Measurements from ENCODE around the gene PSPH.
"Not testable (repeated sequence)": the region's sequence is repeated elsewhere in the genome, so short reads cannot be mapped to it uniquely, and the experiment has no call there.

PSPH gene

GRCh38 chr7:56051339-56052191 lies at the start of gene PSPH, which contains the start of gene CCT6A:
Gene PSPH, minus strand, starts transcription at chr7:56051444. Its CDS starts 30,232 bp downstream, at chr7:56021212.
Gene CCT6A, plus strand, starts transcription at chr7:56051765. Its CDS starts 84 bp downstream, at chr7:56051849.
- Mint-ChIP-seq H3K36me3 (peaks cover 7% of the 10 kb centered on the region), H3K4me1 (ENCODE audit: low read depth) (peaks cover 44% of the 10 kb centered on the region), H3K4me3 (peak within 1 kb of the TSS; percentile 99)

GRCh38 chr7:56099653-56100052 lies 48.4 kb upstream of the PSPH start:
- no peak overlapping the region for H3K27ac Mint-ChIP-seq
- H3K4me3 Mint-ChIP-seq = no peak overlapping the region
- peaks cover 11% of the 10 kb centered on the region for H3K36me3 Mint-ChIP-seq
- peaks cover 15% of the 10 kb centered on the region for H3K4me1 Mint-ChIP-seq (ENCODE audit: low read depth)
- H3K9me3 Mint-ChIP-seq (ENCODE audit: low read depth) = no peaks in the 10 kb centered on the region
- no peaks in the 10 kb centered on the region for H3K27me3 Mint-ChIP-seq

More at GRCh38 chr7:56051339-56052191, at the start of gene PSPH, which contains the start of gene CCT6A:
- Mint-ChIP-seq H3K27me3 (no peaks in the 10 kb centered on the region), H3K27ac (peak within 1 kb of the TSS; percentile 98), H3K9me3 (ENCODE audit: low read depth) (no peaks in the 10 kb centered on the region)

DNA sequence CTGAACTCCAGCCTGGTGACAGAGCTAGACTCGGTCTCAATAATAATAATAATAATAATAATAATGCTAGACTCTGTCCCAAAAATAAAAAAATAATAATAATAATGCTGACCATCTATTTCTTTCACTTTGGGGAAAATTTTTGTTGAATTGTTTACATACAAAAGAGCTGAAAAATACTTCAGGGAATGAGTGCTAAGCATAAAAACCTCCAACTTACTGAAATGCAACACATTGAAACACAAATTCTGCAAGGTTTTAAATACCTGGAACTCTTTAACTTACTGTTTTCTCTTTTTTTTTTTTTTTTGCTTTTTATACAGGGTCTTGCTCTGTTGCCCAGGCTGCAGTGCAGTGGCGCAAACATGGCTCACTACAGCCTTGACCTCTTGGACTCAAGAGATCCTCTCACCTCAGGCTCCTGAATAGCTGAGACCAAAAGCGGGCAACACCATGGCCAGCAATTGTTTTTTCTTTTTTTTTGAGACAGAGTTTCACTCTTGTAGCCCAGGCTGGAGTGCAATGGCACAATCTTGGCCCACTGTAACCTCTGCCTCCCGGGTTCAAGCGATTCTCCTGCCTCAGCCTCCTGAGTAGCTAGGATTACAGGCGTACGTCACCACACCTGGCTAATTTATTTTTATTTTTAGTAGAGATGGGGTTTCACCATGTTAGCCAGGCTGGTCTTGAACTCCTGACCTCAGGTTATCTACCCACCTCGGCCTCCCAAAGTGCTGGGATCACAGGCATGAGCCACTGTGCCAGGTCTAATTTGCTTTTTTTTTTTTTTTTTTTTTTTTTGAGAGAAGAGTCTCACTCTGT lies 47.2 kb upstream of the PSPH start:
- not testable (repeated sequence) for H3K4me3 Mint-ChIP-seq; H3K9me3 Mint-ChIP-seq (ENCODE audit: low read depth); H3K36me3 Mint-ChIP-seq; H3K27me3 Mint-ChIP-seq; H3K27ac Mint-ChIP-seq; H3K4me1 Mint-ChIP-seq (ENCODE audit: low read depth)

DNA sequence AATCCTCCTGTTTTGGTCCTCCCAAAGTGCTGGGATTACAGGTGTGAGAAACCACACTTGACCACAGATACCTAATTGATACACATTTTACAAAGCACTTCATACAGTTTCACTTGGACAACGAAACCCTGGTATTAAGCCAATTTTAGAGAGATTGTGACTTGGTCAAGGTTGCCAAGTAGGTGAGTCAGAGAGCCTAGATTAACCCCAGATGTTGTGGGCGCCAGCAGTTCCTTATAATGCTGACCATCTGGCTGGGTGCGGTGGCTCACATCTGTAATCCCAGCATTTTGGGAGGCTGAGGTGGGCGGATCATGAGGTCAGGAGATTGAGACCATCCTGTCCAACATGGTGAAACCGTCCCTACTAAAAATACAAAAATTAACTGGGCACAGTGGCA lies 46.5 kb upstream of the PSPH start:
- Mint-ChIP-seq H3K9me3 (ENCODE audit: low read depth) (no peaks in the 10 kb centered on the region), H3K4me1 (ENCODE audit: low read depth) (peaks cover 4% of the 10 kb centered on the region), H3K27ac (no peak overlapping the region), H3K4me3 (no peak overlapping the region), H3K36me3 (peaks cover 6% of the 10 kb centered on the region), H3K27me3 (no peaks in the 10 kb centered on the region)

DNA sequence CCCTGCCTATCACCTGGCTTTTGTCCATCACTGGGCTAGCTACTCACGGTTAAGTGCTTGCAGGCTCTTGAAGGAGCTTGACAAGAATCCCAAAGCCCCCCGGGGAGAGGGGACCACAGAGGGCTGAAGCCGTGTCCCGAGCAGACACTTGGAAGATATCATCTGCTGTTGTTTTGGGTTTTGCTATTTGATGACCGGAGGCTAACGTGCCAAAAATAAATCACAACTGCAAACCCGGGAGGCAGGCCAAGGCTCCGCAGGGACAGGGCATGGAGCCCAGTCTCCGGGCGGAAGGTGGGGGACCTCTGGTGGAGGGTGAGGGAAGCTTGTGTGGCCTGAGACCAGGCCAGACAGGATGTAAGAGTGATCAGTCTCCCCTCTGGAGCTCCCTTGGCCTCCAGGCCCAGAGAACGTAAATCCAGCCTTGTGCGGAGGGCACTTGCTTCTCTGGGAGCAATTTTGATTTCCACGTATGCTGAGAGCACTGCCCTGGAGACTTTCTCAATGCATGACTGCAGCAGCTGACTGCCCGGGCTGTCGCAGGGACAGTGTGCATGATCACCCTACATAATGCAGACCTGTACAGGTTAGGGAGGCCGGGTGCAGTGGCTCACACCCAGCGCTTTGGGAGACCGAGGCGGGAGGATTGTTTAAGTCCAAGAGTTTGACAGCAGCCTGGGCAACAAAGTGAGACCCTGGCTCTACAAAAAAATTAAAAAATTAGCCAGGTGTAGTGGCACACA lies 41.7 kb upstream of the PSPH start, which contains the start of gene PHKG1:
TSS of gene PHKG1 (minus strand) at position 164 of the 743 bp plus-strand sequence. CDS start 4,011 bp downstream, outside the sequence.
- Mint-ChIP-seq H3K9me3 (ENCODE audit: low read depth) (no peaks in the 10 kb centered on the region), H3K27ac (no peak within 1 kb of the TSS), H3K4me3 (no peak within 1 kb of the TSS)

GRCh38 chr7:56092388-56092787 lies 41.1 kb upstream of the PSPH start:
- H3K4me3 Mint-ChIP-seq; H3K36me3 Mint-ChIP-seq; H3K4me1 Mint-ChIP-seq (ENCODE audit: low read depth); H3K9me3 Mint-ChIP-seq (ENCODE audit: low read depth); H3K27me3 Mint-ChIP-seq; H3K27ac Mint-ChIP-seq: not testable (repeated sequence)

More for the DNA sequence above, 41.7 kb upstream of the PSPH start, which contains the start of gene PHKG1:
- H3K27me3 Mint-ChIP-seq = no peaks in the 10 kb centered on the region
- H3K36me3 Mint-ChIP-seq = peaks cover 2% of the 10 kb centered on the region
- H3K4me1 Mint-ChIP-seq (ENCODE audit: low read depth) = no peaks in the 10 kb centered on the region

GRCh38 chr7:56091591-56091990 lies 40.3 kb upstream of the PSPH start:
- no peaks in the 10 kb centered on the region for H3K4me1 Mint-ChIP-seq (ENCODE audit: low read depth)
- H3K36me3 Mint-ChIP-seq = peaks cover 2% of the 10 kb centered on the region
- no peaks in the 10 kb centered on the region for H3K27me3 Mint-ChIP-seq
- no peaks in the 10 kb centered on the region for H3K9me3 Mint-ChIP-seq (ENCODE audit: low read depth)
- no peak overlapping the region for H3K4me3 Mint-ChIP-seq
- H3K27ac Mint-ChIP-seq = no peak overlapping the region

DNA sequence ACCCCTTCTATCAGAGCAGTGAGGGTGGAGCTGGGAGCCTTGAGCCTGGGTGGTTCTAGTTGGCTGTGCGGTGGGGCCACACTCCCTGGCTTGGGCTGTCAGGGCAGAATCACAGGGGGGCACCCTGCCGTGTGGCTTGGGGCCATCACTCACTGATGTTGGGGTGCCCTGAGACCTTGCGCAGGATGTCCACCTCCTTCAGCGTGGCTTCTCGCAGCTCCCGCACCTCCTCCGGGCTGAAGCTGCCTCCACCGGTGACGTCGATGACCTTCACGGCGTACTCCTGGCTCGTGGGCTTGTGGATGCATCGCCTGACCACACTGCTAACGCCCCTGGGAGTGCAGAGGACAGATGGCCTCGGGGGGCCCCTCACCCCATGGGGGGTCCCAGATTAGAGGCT lies 36.2 kb upstream of the PSPH start:
- H3K27ac Mint-ChIP-seq = no peak overlapping the region
- H3K4me3 Mint-ChIP-seq = no peak overlapping the region

DNA sequence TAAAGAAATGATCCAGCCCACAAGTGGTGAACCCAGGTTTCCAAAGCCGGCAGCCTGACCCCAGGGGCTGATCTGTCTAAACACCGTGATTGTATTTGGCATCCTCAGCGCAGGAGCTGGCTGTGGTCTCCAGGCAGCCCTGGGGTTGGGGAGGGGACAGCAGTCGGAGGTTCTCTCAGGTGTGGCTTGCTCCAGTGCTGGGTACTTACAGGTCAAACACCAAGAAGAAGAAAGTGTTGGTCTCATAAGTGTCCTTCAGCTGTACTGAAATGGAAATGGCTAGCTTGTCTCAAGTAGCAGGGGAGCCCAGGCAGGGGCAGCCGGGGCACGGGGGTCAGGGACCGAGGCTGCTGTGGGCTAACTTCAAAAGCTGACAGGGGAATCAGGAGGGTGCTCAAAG lies 35.5 kb upstream of the PSPH start:
- no peaks in the 10 kb centered on the region for H3K27me3 Mint-ChIP-seq
- no peak overlapping the region for H3K4me3 Mint-ChIP-seq
- no peaks in the 10 kb centered on the region for H3K9me3 Mint-ChIP-seq (ENCODE audit: low read depth)
- no peaks in the 10 kb centered on the region for H3K4me1 Mint-ChIP-seq (ENCODE audit: low read depth)
- H3K36me3 Mint-ChIP-seq = no peaks in the 10 kb centered on the region
- H3K27ac Mint-ChIP-seq = no peak overlapping the region

More for the DNA sequence above, 36.2 kb upstream of the PSPH start:
- H3K4me1 Mint-ChIP-seq (ENCODE audit: low read depth) = no peaks in the 10 kb centered on the region
- no peaks in the 10 kb centered on the region for H3K36me3 Mint-ChIP-seq
- H3K27me3 Mint-ChIP-seq = no peaks in the 10 kb centered on the region
- H3K9me3 Mint-ChIP-seq (ENCODE audit: low read depth) = no peaks in the 10 kb centered on the region

DNA sequence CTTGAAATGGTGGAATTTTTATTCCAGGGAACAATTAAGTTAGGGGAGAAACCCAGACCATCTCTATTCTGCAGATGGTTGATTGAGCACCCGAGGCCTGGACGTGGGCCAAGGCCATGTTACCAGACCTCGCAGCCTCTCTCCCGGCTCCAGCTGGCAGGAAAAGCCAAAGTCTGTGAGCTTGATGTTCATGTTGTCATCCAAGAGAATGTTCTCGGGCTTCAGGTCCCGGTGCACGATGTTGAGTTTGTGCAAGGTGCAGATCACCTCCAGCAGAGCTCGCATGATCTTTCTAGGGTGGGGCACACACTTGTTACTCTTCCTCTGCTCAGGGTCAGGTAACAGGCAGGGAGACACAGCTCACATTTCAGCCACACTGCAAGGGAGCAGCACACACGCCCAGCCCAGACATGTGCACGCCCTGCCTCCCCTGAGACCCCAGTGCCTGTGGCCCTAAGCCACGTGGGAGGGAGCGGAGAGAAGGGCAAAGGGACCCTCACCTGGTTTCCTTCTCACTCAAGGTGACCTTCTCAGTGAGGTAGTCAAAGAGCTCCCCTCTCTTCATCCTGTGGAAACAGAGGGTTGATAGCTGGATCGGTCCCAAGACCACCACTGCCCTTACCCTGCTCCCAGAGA lies 32.0 kb upstream of the PSPH start:
- Mint-ChIP-seq H3K36me3 (no peaks in the 10 kb centered on the region), H3K4me1 (ENCODE audit: low read depth) (no peaks in the 10 kb centered on the region), H3K4me3 (no peak overlapping the region), H3K27ac (no peak overlapping the region), H3K9me3 (ENCODE audit: low read depth) (no peaks in the 10 kb centered on the region), H3K27me3 (no peaks in the 10 kb centered on the region)

- no peak overlapping the region for H3K4me3 Mint-ChIP-seq
- H3K36me3 Mint-ChIP-seq = no peaks in the 10 kb centered on the region
- no peaks in the 10 kb centered on the region for H3K9me3 Mint-ChIP-seq (ENCODE audit: low read depth)
- no peaks in the 10 kb centered on the region for H3K27me3 Mint-ChIP-seq
- no peaks in the 10 kb centered on the region for H3K4me1 Mint-ChIP-seq (ENCODE audit: low read depth)
- H3K27ac Mint-ChIP-seq = no peak overlapping the region
Measured at GRCh38 chr7:56081626-56082340, 30.5 kb upstream of the PSPH start.

DNA sequence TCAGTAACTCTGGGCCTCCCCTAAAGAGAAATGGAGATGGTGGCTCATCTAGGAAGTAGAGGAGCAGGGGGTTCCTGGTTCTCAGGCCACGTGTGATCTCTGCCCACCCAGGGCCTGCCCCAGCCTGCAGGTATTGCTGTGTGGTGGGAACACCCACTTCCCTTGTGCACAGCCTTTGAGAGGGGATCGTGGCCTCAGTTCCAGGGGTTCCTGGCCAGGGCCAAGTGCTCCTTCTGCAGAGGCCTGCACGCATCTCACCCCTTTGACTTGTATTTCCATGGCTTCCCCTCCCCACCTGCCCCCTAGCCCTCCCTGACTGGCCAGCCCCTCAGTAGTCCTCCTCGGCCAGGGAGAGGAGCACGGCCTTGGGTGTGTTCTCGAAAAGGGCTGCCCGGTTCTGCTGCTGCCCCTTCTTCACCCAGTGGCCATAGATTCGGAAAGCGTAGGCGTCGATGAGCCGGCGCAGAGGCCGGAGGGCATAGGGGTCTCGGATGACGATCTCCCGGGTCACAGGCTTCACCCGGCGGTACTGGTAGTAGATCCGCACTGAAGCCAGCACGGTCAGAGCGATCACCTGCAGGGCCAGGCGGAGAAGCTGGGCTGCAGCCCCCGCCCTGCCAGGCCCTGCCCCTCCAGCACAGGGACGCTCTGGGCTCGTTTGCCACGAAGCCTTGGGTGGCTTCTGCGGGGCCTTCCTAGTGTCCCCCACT lies 29.6 kb upstream of the PSPH start:
- not testable (repeated sequence) for H3K4me3 Mint-ChIP-seq; H3K27me3 Mint-ChIP-seq; H3K9me3 Mint-ChIP-seq (ENCODE audit: low read depth); H3K36me3 Mint-ChIP-seq; H3K27ac Mint-ChIP-seq; H3K4me1 Mint-ChIP-seq (ENCODE audit: low read depth)

DNA sequence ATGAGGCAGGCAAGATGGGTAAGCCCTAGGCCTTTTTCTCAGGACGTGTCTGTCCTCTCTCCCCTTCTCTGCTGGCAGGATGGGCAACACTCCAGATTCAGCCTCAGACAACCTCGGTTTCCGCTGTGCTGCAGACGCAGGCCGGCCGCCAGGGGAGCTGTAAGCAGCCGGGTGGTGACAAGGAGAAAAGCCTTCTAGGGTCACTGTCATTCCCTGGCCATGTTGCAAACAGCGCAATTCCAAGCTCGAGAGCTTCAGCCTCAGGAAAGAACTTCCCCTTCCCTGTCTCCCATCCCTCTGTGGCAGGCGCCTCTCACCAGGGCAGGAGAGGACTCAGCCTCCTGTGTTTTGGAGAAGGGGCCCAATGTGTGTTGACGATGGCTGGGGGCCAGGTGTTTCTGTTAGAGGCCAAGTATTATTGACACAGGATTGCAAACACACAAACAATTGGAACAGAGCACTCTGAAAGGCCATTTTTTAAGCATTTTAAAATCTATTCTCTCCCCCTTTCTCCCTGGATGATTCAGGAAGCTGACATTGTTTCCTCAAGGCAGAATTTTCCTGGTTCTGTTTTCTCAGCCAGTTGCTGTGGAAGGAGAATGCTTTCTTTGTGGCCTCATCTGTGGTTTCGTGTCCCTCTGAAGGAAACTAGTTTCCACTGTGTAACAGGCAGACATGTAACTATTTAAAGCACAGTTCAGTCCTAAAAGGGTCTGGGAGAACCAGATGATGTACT lies 28.4 kb upstream of the PSPH start:
- H3K9me3 Mint-ChIP-seq (ENCODE audit: low read depth) = no peaks in the 10 kb centered on the region
- H3K36me3 Mint-ChIP-seq = no peaks in the 10 kb centered on the region
- no peaks in the 10 kb centered on the region for H3K4me1 Mint-ChIP-seq (ENCODE audit: low read depth)
- H3K4me3 Mint-ChIP-seq = no peak overlapping the region
- no peaks in the 10 kb centered on the region for H3K27me3 Mint-ChIP-seq
- no peak overlapping the region for H3K27ac Mint-ChIP-seq

All from activated naive CD8-positive, alpha-beta T cell (primary cell).